Stimulated activated CD8-positive, alpha-beta memory T cell treated with anti-CD3 and anti-CD28 coated beads, Interleukin-4, amount 100 ng/mL, for 48 hours (primary cell): ENCODE measurements around the gene CD52.
A peak's percentile ranks its signal among the peaks of the same experiment; 100 is the strongest.
"Not testable (repeated sequence)": the region's sequence is repeated elsewhere in the genome, so short reads cannot be mapped to it uniquely, and the experiment has no call there.

ENCODE experiments used
- DNase-seq: peaks from one replicate; pipeline ENCODE4 v3.0.0-alpha.2; 2020

The CD52 gene

DNA sequence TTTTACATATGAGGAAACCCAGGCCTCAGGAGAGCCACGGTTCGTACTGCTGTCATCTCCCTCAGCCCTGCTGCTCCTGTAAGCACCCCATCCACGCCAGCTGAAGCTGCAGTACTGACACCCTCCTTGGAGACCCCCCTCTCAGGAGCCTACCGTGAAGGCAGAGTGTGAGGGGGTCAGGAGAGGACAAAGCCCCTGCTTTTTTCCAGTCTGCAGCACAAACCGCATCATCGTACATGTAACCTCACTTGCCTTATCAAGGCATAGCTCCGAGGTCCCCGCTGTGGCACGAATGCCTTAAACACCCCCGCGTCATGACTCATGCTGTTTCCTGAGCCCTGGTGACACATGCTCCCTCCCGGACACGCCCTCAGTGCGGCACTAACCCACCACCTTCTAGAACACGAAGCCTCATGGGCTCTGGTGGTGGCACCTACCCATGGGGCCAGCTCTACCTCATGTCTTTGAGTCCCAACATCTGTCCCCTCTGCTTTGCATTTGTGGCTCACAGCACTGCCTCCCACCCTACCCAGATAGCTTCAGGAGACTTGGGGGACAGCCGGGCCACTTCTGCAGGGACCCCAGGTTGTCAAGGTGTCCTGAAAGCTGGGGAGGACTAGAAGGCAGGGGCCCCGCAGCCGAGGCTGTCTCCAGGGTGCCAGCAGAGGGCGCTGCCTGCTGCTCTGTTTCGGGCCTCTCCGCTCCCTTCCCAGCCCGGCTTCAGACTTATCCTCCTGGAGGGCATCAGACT, 33.0 kb upstream of the CD52 start:
- DNase-seq: peak; percentile 97

GRCh38 chr1:26285366-26286063, 32.2 kb upstream of the CD52 start:
- DNase-seq: peak; percentile 80

DNA sequence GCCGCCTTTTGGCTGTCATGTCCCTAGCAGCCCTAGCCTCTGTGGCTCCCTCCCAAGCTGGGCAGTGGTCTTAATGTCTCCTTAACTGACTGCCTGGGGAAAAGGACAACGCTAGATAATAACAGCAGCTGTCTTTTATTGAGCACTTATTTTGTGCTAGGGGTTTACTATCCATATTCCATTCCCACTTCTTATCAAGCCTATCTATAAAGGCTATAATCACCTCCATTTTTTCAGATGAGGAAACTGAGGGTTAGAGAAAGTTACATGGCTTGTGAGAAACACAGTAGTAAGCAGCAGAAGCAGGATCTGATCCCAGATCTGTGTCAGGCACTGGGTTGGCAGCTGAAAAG, 31.7 kb upstream of the CD52 start:
- no peak for DNase-seq

DNA sequence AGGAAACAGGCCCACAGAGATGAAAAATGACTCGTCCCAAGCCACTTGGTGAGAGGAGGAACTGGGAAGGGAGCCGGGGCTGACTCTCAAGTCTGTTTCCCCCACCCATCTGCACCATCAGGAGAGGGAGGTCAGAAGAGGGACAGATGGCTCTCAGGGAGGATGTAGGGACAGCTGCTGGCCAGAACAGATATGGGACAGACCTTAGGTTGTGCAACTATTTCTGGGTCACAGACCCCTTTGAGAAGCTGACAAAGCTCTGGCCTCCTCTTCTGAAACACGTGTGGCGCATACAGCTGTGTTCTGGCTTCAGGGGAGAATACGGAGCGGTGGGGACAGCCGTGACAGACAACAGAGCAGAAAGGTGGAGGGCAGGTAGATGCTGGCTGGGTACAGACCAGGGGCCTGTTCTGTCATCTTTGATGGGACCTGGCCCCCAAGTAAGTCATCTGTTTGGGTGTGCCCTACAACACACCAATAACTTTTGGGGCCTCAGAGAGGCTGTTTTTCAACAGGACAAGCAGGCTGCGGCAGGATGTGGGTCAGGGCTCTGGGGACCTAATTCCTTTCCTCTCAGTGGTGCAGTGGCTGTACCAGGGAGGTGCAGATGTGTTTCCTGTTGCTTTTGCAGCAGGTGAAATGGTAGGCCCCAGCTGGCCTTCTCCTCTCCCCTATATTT, 30.6 kb upstream of the CD52 start:
- DNase-seq: peak; percentile 77

GRCh38 chr1:26287811-26288210, 29.9 kb upstream of the CD52 start:
- no peak for DNase-seq

DNA sequence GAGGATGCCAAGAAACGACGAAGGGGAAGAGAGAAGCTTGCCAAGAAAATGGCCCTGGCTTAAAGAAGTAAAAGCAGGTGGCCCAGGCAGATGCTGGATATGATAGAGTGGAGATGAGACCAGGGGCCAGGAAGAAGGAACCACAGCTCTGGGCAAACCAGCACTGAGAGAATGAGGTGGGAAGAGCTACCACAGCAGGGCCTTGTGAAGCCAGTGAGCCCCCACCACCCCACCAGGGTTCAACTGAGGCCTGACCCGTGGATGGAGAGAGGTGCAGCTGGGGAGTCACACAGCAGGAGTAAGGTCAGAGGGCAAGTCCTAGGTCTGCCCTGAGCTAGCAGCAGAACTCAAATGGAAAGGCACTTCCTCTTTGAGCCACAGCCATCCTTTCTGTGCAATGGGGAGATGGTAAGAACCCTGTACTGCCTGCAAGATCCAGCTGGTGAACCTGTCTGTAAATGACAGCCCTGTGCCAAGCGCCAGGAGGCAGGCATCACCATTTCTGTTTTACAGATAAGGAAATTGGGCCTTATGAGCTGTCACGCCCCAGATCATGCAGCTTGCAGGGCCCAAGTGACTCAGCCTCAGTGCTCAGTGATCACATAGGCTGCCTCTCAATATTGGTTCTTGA, 29.3 kb upstream of the CD52 start:
- peak; percentile 80 for DNase-seq

- peak; percentile 63 for DNase-seq
Measured at GRCh38 chr1:26289158-26290059, 28.3 kb upstream of the CD52 start.

DNA sequence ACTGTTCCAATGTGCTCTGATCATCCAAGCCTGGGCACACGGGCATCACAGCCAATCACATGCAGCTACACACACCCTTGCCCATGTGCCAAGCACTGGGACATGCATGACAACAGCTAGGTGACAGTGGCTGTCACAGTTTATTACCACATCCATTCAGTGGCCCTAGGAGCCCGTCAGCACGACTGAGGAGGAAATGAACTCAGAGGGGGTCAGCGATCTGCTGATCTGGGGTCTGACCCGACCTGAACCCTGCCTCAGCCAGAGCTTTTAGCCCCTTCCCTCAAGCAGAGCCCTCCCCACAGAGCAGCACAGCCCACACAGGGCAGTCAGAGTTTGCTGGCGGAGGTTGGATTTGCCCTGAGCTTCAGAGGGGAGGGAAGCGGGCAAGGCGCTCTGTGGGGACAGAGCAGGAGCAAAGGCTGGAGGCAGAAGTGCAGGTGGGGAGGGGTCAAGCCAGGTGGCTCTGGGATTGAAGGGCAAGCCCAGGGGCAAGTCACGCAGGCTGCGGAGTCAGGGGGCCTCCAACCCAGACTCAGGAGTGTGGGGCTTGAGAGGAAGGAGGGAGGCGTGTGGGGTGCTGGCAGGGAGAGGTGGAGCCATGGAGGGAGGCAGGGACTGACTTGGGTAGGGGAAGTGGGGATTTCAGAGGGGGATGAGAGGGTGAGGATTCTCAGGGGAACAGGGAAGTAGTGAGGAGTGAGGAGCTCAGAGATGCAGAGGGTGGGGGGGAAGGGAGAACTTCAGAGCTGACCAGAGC, 27.5 kb upstream of the CD52 start:
- DNase-seq: no peak

- DNase-seq: no peak
Measured at GRCh38 chr1:26290882-26291261, 26.9 kb upstream of the CD52 start.

GRCh38 chr1:26291433-26291832, 26.3 kb upstream of the CD52 start:
- no peak for DNase-seq

DNA sequence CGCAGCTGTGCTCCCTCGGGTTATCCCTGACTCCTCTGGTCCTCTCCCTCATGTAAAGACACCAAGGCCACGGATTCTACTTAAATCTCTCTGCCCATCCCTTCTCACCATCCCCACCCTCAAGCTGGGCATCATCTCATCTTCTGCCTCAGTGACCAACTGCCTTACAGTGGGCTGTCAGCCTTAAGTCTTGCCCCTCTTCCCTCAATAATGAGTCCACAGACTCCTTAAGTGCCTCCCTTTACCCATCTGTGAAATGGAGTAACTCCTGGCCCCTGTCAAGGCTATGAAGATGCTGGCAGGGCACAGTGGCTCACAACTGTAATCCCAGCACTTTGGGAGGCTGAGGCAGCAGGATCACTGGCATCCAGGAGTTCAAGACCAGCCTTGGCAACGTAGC, 25.8 kb upstream of the CD52 start:
- no peak for DNase-seq

GRCh38 chr1:26292735-26293134, 25.0 kb upstream of the CD52 start:
- not testable (repeated sequence) for DNase-seq

DNA sequence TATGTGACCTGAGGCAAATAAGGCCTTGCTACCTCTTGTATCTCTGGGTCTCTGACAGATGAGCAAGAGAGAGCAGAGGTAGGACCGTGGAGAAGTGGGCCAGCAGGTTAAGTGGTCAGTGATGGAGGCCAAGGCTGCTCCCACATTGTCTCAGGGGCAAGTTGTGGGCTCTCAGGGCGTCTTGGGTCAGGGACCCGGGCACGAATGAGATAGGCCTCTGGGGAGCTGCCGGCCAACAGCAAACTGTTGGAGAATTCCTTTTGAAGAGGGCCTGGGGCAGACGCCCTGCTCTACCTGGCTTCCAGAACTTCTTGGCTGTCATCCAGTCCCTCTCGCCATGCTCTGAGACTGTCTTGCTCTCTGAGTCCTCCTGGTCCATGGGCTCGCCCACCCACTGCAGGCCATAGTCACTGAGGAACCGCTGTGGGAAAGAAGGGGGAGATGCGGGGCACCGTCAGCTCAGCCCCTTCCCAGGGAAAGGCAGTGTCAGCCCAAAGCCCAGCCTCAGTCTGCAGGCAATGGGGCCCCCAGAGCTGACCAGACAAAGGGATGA, 23.8 kb upstream of the CD52 start:
- DNase-seq: no peak

DNA sequence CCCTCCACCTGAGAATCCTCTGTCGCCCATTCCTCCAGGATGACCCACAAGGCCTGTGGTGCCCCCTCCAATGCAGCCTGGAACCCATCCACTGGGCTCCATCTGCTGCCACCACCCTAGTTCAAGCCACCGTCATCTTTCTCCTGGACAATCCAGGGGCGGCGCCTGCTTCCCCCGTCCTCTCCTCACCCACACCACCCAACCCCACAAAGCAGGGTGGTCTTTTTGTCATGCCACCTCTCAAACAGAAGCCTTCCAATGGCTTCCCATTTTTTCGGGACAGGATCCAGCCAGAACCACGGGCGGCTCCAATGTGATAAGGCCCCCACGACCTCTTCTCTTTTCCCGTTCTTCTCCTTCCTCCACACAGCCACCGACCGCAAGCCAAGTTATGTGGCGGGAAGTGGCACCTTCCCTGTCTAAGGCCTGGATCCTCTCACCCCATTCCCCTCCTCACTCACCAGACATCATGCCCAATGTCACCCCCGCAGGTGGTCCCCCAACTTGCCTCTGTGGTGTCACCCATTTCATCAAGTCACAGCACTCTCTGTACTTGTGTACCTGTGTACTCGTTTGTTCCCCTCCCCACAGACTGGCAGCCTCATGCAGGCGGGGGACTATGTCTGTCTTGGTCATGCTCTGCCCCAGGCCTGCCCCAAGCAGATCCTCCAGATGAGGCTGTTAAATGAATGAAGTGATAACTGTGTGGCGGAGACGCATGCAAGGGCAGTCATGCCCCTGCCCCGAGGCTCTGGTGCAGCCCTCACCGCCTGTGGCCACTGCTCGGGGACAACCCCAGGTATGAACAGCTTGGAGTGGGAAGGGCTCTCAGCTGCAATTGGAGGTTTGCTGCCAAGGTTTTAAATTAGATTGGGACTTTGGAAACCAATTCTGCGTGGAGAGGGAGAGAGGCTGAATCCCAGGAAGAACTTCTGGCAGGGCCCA, 22.3 kb upstream of the CD52 start:
- no peak for DNase-seq

- no peak for DNase-seq
Measured at GRCh38 chr1:26296340-26297056, 21.3 kb upstream of the CD52 start.

- DNase-seq: no peak
Measured at GRCh38 chr1:26297057-26297790, 20.5 kb upstream of the CD52 start.

DNA sequence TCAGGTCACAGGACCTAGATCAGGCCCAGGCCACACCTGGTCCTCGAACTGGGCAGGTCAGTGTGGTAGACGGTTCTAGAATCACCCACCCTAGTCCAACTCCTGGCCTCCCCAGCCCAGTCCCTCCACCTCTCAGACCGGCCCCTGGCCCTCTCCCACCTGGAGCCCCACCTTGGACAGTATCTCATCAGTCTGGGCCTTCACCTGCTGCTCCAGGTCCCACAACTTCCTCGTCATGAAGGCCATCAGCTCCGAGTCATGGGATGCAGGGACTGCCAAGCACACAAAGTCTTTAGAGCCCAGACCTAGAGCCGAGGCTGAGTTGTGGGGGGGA, 20.0 kb upstream of the CD52 start:
- no peak for DNase-seq

DNA sequence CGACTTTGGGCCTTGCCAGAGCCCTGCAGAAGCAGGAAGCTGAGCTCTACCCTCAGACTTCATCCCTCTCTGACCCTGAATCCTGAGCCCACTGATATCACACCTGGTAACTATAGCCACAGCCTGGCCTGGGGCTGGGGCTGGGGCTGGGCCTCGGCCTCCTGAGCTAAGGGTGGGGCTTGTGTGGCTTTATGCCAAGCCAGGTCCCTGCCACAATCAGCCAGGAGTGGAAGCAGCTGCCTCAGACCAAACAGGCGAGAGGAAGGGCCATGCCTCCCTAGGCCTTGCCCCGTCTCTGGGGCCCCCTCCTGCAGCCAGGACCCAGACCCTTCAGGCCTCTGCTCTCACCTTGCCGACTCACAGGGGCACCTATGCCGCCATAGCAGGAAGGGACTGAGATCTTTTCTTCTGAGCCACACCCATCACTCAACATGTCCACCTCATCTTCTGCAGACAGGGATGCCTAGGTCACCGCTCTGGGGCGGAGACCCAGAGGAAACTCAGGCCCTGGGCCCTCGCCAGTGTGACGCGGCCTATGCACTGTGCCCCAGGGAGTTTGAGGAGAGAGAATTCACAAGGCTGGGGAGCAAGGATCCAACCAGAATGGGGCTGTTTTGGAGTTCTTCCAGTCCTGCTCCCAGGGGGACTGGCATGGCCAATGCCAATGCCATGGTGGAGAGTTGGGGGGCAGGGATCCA, 17.0 kb upstream of the CD52 start:
- no peak for DNase-seq
